Measurements from ENCODE around the gene C3orf33. TPM values are rescaled to one million over a fixed set of nuclear protein-coding genes. Genes with fewer than 3 reads are reported as not detected.

The C3orf33 gene
- total and polyA plus RNA-seq, 9 of the 15 experiments (the other 6 are each of a cell fraction or from before 2014, with no cell fraction given), result 4.1 to 10.2 (median 6.0) TPM

- TF ChIP-seq ZNF431 (CRISPR knock-in tag; IDR thresholded peaks at IDR 0.05) (no peak), HNRNPK (IDR thresholded peaks at IDR 0.05; ENCODE audit: low read depth, low read length, poor library complexity, severe bottlenecking) (no peak), FOXK2 (conservative IDR thresholded peaks at IDR 0.05 in 1 of 2, IDR thresholded peaks at IDR 0.05 in 1 of 2; ENCODE audit: low read depth in 2 of 2) (no peak), RHOXF2B (CRISPR knock-in tag; conservative IDR thresholded peaks at IDR 0.05) (no peak), ELF1 (tag; IDR thresholded peaks at IDR 0.05) (0 out of 2 replicates have a peak, but pooled peaks have one; percentile 51), HMBOX1 (IDR thresholded peaks at IDR 0.05) (peak; percentile 83), NCOA4 (IDR thresholded peaks at IDR 0.05; ENCODE audit: partially characterized antibody) (no peak), PTBP1 (IDR thresholded peaks at IDR 0.05; ENCODE audit: low read depth, low read length) (no peak), XRCC4 (IDR thresholded peaks at IDR 0.05; ENCODE audit: extremely low read depth, insufficient read depth, insufficient read length) (no peak), CCAR2 (IDR thresholded peaks at IDR 0.05; ENCODE audit: low read depth, low read length) (no peak), MEIS2 (IDR thresholded peaks at IDR 0.05; ENCODE audit: partially characterized antibody) (peak; percentile 52), SPI1 (IDR thresholded peaks at IDR 0.05; ENCODE audit: borderline replicate concordance, low read depth, low read length) (peak; percentile 64; the same call in 1 of the 2 replicates), PBX2 (CRISPR knock-in tag; IDR thresholded peaks at IDR 0.05; ENCODE audit: low read depth) (no peak), PBX2 (tag; conservative IDR thresholded peaks at IDR 0.05; ENCODE audit: low read depth) (no peak), HDGF (IDR thresholded peaks at IDR 0.05) (no peak), MECOM (CRISPR knock-in tag; IDR thresholded peaks at IDR 0.05) (no peak)
- H3K9me3 ChIP-seq (replicated peaks; ENCODE audit: control insufficient read depth, insufficient read depth, low read depth, low read length), result no peaks in the 10 kb centered on the region
- ATAC-seq (peak; percentile 67), FAIRE-seq (peak; percentile 19), DNase-seq (ENCODE audit: extremely low read depth in 1 of 4, low spot score in 3 of 4) (peak in 1 of 4 experiments; percentile 14)
- H2AFZ ChIP-seq (ENCODE audit: low read depth, low read length), result peak overlapping the region; percentile 61
- no peaks in the 10 kb centered on the region for H3K79me2 ChIP-seq (ENCODE audit: control insufficient read depth, insufficient read depth, low read length)
- H3K4me2 ChIP-seq (ENCODE audit: insufficient read depth, low read length), result peak overlapping the region; percentile 1; the same call in 1 of the 2 replicates
- H4K20me1 ChIP-seq (replicated peaks; ENCODE audit: control insufficient read depth, insufficient read depth, low read length), result no peaks in the 10 kb centered on the region
- no TSS peak for BruUV-seq (replicated peaks)
- POLR2A ChIA-PET, result interaction anchor here (1.4 kb wide), 1 partner anchor 8 kb away, joined by 3 read pairs; no protein-coding TSS in a partner anchor
- CTCF ChIA-PET (ENCODE audit: low intra/inter-chr PET ratio), result no interaction called here
- no peak overlapping the region for H3K4me3 ChIP-seq
- no peaks in the 10 kb centered on the region for H3K36me3 ChIP-seq (ENCODE audit: control insufficient read depth, insufficient read depth, low read length)
- no peaks in the 10 kb centered on the region for H3K9me1 ChIP-seq (ENCODE audit: control insufficient read depth, insufficient read depth, low read length)
- H3K4me1 ChIP-seq (replicated peaks in 1 of 2; ENCODE audit: control insufficient read depth in 2 of 2, insufficient read depth in 2 of 2, low read length in 2 of 2), result peaks cover 3 to 7% of the 10 kb centered on the region in 2 experiments; a peak in 1 of 5 replicates
- WGBS (ENCODE audit: insufficient coverage, low coverage, missing lambda C conversion rate), result 13% methylated on average over 8 of the region's 8 CpGs
- H3K27me3 ChIP-seq (ENCODE audit: control insufficient read depth in 2 of 2, insufficient read depth in 2 of 2, low read length in 2 of 2), result no peaks in the 10 kb centered on the region
- in situ Hi-C loops (cut with MboI) (no loop called here), intact Hi-C loops (cut with micrococcal nuclease) (no loop called here)
- H3K27ac ChIP-seq (ENCODE audit: extremely low read depth, low read depth, low read length), result no peak overlapping the region
- no peak overlapping the region; a peak in 1 of 4 replicates for H3K9ac ChIP-seq (ENCODE audit: insufficient read depth in 1 of 2, low read depth in 2 of 2, low read length in 2 of 2)
Measured at GRCh38 chr3:155737844-155738460, 68.1 kb downstream of the C3orf33 start.
